CD4-positive, alpha-beta memory T cell (primary cell): ENCODE results near the gene RFESD. TPM values are rescaled to one million over a fixed set of nuclear protein-coding genes. Genes with fewer than 3 reads are reported as not detected.
"Not testable (repeated sequence)": the region's sequence is repeated elsewhere in the genome, so short reads cannot be mapped to it uniquely, and the experiment has no call there.

Experiments used
- CTCF ChIA-PET: fragments of 350-600 bp; sonication (Branson Sonifier 250); formaldehyde crosslinking; loops from one replicate; lab custom pipeline; 2021; ENCODE audit warnings: inconsistent platforms; ENCODE audit not compliant: partially characterized antibody; lab: Charles Lee
- POLR2A ChIA-PET: fragments of 350-600 bp; sonication (Branson Sonifier 250); formaldehyde crosslinking; loops from one replicate; lab custom pipeline; 2021; ENCODE audit not compliant: partially characterized antibody; lab: Charles Lee
- DNase-seq, 5 donors: peaks; one replicate each; pipeline versions ENCODE4 v3.0.0 to v3.0.0-alpha.2; 2020 to 2022; ENCODE audit warnings: mixed read lengths in 1 of 5
- H3K27ac ChIP-seq: one replicate; pipeline ENCODE4 v1.7.0; 2013; ENCODE audit warnings: low read depth, low read length
- H3K27me3 ChIP-seq: 2 replicates; pipeline ENCODE4 v1.7.0; 2013; ENCODE audit warnings: mild to moderate bottlenecking, low read length, moderate library complexity; ENCODE audit not compliant: insufficient read depth
- H3K36me3 ChIP-seq: 2 replicates; pipeline ENCODE4 v1.7.0; 2013; ENCODE audit warnings: mild to moderate bottlenecking, low read length, moderate library complexity; ENCODE audit not compliant: insufficient read depth
- H3K4me1 ChIP-seq: 2 replicates; pipeline ENCODE4 v1.7.0; 2013; ENCODE audit warnings: mild to moderate bottlenecking, low read length, moderate library complexity; ENCODE audit not compliant: insufficient read depth
- H3K4me3 ChIP-seq, 2 donors: one replicate each; pipeline ENCODE4 v1.7.0; 2013; ENCODE audit warnings: low read length in 2 of 2, mild to moderate bottlenecking in 1 of 2
- H3K9me3 ChIP-seq, 2 donors: one replicate each; pipeline ENCODE4 v1.7.0; 2013; ENCODE audit warnings: low read length in 2 of 2, control low read depth in 1 of 2; ENCODE audit not compliant: control insufficient read depth in 1 of 2
- H3K27ac Mint-ChIP-seq, 7 donors: one replicate each; pipeline ENCODE4 v1.8.0; 2020 to 2021; ENCODE audit warnings: mixed read lengths in 7 of 7, mild to moderate bottlenecking in 6 of 7, inconsistent platforms in 3 of 7, moderate library complexity in 3 of 7
- H3K27me3 Mint-ChIP-seq, 2 donors: one replicate each; pipeline ENCODE4 v1.8.0; 2020 to 2021; ENCODE audit warnings: mixed read lengths in 2 of 2
- H3K36me3 Mint-ChIP-seq, 2 donors: one replicate each; pipeline ENCODE4 v1.8.0; 2020 to 2021; ENCODE audit warnings: mixed read lengths in 2 of 2, inconsistent platforms in 1 of 2, mild to moderate bottlenecking in 1 of 2
- H3K4me1 Mint-ChIP-seq, 4 donors: one replicate each; pipeline ENCODE4 v1.8.0; 2020 to 2021; ENCODE audit warnings: mixed read lengths in 4 of 4, mild to moderate bottlenecking in 1 of 4
- H3K4me3 Mint-ChIP-seq, 8 donors: one replicate each; pipeline ENCODE4 v1.8.0; 2020 to 2021; ENCODE audit warnings: mixed read lengths in 8 of 8, mild to moderate bottlenecking in 7 of 8, moderate library complexity in 6 of 8, inconsistent platforms in 3 of 8
- H3K9me3 Mint-ChIP-seq, 8 donors: one replicate each; pipeline ENCODE4 v1.8.0; 2020 to 2021; ENCODE audit warnings: mixed read lengths in 8 of 8, mild to moderate bottlenecking in 5 of 8, inconsistent platforms in 3 of 8, moderate library complexity in 1 of 8
- intact Hi-C: fragments of 100-400 bp; cut with micrococcal nuclease; formaldehyde crosslinking; loops from one replicate; pipeline ENCODE4 v1.15.1; 2023
- polyA plus RNA-seq, 2 donors: library from polyadenylated mRNA; unstranded; fragments of 300-500 nt; fragmentation: Illumina TruSeq; gene quantifications; one replicate each; pipeline ENCODE4 v1.2.3, GENCODE V29; 2021
- total RNA-seq, 2 experiments: library from RNA; stranded (reverse); gene quantifications; one replicate each; pipeline ENCODE4 v1.2.3, GENCODE V29; 2021

Gene RFESD
- total and polyA plus RNA-seq, 4 experiments from 2014 or later: 9.1 to 11.8 (median 9.6) TPM

GRCh38 chr5:95644351-95645042 is 2.1 kb upstream of the RFESD start:
- Mint-ChIP-seq H3K9me3 (no peaks in the 10 kb centered on the region), H3K36me3 (peaks cover 0 to 1% of the 10 kb centered on the region in 2 donors), H3K27me3 (no peaks in the 10 kb centered on the region), H3K4me1 (peaks cover 16 to 37% (median 25%) of the 10 kb centered on the region in 4 donors), H3K4me3 (peak overlapping the region in 6 of 8 donors; percentile 1 to 64 (median 31)), H3K27ac (peak overlapping the region; percentile 27 to 93 (median 78))
- no peaks in the 10 kb centered on the region for H3K9me3 ChIP-seq
- DNase-seq: peak in 4 of 5 donors; percentile 44 to 52 (median 50)
- intact Hi-C loops: loop anchor here (1.0 to 10.0 kb wide), 9 partner anchors 20 to 1520 kb away; partner anchors contain the start of genes CAST and ELL2
- no peak overlapping the region for H3K4me3 ChIP-seq
- no peaks in the 10 kb centered on the region for H3K36me3 ChIP-seq
- H3K27me3 ChIP-seq: no peaks in the 10 kb centered on the region
- H3K27ac ChIP-seq: peak overlapping the region; percentile 1
- ChIA-PET POLR2A (interaction anchor here (0.6 to 6.8 kb wide), 7 partner anchors 13 to 1310 kb away, joined by 3 to 110 read pairs (median 4); partner anchors contain the start of genes ARSK, GPR150 and SKIC3), CTCF (interaction anchor here (1.0 to 8.3 kb wide), 11 partner anchors 9 to 200 kb away, joined by 3 to 131 read pairs (median 7); partner anchors contain the start of gene GLRX)
- peaks cover 31% of the 10 kb centered on the region for H3K4me1 ChIP-seq

GRCh38 chr5:95646226-95646568 is 380 bp upstream of the RFESD start:
- H3K27ac ChIP-seq: peak overlapping the region; percentile 84
- DNase-seq: not testable (repeated sequence)

DNA sequence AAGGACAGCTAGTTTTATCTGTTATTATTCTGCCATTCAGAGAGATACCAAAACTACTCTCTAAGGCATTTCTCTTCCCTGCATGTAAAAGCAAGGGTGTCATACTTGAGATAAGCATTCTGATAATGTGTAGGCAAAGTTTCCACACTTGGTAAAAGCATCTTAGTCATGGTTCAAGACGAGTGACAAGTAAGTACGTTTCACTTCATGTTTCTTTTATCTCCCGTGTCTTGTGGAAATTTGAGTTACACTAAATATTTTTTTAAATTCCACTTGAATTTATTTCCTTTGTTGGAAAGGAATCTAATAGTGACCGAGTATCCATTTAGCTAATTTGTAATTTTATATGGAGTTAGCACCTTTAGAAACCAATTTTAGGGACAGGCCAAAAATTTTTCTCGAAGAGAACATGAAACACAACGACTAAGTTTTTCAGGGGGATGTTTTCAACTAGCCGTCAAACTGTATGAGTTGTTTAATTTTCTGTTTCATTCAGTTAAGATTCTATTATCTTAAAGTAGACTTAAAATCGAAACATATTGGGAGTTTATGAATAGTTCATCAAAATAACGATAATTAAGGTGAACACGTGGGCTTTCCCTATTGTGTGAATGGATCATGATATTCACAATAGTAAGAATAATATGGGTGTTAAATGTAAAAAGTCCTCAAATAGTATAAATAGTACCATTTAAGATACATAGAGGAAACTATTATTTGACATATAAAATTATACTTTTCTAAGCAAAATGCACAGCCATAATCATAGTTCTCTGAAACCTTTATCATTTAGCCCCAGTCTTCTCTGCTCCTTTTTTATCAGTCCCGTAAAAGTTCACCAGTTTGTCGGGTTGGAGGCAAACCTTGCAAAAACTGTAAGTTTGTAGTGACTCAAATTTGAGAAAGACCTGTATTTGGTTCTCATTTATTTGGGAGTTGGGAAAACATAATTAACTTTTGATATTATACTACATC is 1.6 kb downstream of the RFESD start:
- no peaks in the 10 kb centered on the region for H3K27me3 Mint-ChIP-seq

More at GRCh38 chr5:95646226-95646568, 380 bp upstream of the RFESD start:
- Mint-ChIP-seq H3K4me3 (peak overlapping the region; percentile 87 to 93 (median 89)), H3K4me1 (peaks cover 20 to 42% (median 26%) of the 10 kb centered on the region in 4 donors), H3K27ac (peak overlapping the region; percentile 57 to 94 (median 93))
- H3K9me3 ChIP-seq, H3K36me3 ChIP-seq, H3K27me3 ChIP-seq, H3K9me3 Mint-ChIP-seq, H3K27me3 Mint-ChIP-seq, H3K36me3 Mint-ChIP-seq: not testable (repeated sequence)
- peaks cover 31% of the 10 kb centered on the region for H3K4me1 ChIP-seq
- CTCF ChIA-PET: interaction anchor here (0.9 to 8.3 kb wide), 21 partner anchors 9 to 223 kb away, joined by 3 to 131 read pairs (median 5); no protein-coding TSS in a partner anchor
- H3K4me3 ChIP-seq: peak overlapping the region in 1 of 2 donors; percentile 94
- intact Hi-C loops: loop anchor here (1.0 to 10.0 kb wide), 6 partner anchors 14 to 1519 kb away; partner anchors contain the start of genes ARSK, CAST and ELL2
- POLR2A ChIA-PET: interaction anchor here (0.6 to 6.8 kb wide), 15 partner anchors 9 to 223 kb away, joined by 3 to 110 read pairs (median 6); partner anchors contain the start of genes ARSK, GLRX, GPR150 and SKIC3

GRCh38 chr5:95649274-95649673 is 2.7 kb downstream of the RFESD start:
- H3K9me3 ChIP-seq: no peaks in the 10 kb centered on the region
- H3K4me1 Mint-ChIP-seq: peaks cover 15 to 32% (median 21%) of the 10 kb centered on the region in 4 donors
- H3K36me3 Mint-ChIP-seq: peaks cover 12 to 21% of the 10 kb centered on the region in 2 donors
- no peaks in the 10 kb centered on the region for H3K9me3 Mint-ChIP-seq
- POLR2A ChIA-PET: no interaction called here
- intact Hi-C loops: loop anchor here (5.0 to 10.0 kb wide), 4 partner anchors 313 to 1516 kb away; partner anchors contain the start of genes CAST and ELL2
- no peak for DNase-seq
- CTCF ChIA-PET: interaction anchor here (3.6 kb wide), 1 partner anchor 15 kb away, joined by 13 read pairs; no protein-coding TSS in a partner anchor
- peaks cover 25% of the 10 kb centered on the region for H3K4me1 ChIP-seq
- no peak overlapping the region for H3K4me3 Mint-ChIP-seq
- no peaks in the 10 kb centered on the region for H3K27me3 ChIP-seq
- no peak overlapping the region for H3K4me3 ChIP-seq
- H3K27ac Mint-ChIP-seq: peak overlapping the region in 2 of 7 donors; percentile 2 to 54
- no peak overlapping the region for H3K27ac ChIP-seq
- peaks cover 4% of the 10 kb centered on the region for H3K36me3 ChIP-seq
- H3K27me3 Mint-ChIP-seq: no peaks in the 10 kb centered on the region

More for the DNA sequence above, 1.6 kb downstream of the RFESD start:
- Mint-ChIP-seq H3K36me3 (peaks cover 10 to 15% of the 10 kb centered on the region in 2 donors), H3K4me1 (peaks cover 20 to 40% (median 26%) of the 10 kb centered on the region in 4 donors), H3K27ac (peak overlapping the region in 3 of 7 donors; percentile 9 to 57 (median 51)), H3K4me3 (peak overlapping the region; percentile 6 to 93 (median 50)), H3K9me3 (no peaks in the 10 kb centered on the region)
- peaks cover 4% of the 10 kb centered on the region for H3K36me3 ChIP-seq
- H3K9me3 ChIP-seq: no peaks in the 10 kb centered on the region
- peak in 1 of 5 donors; percentile 10 for DNase-seq
- intact Hi-C loops: loop anchor here (1.0 to 10.0 kb wide), 5 partner anchors 26 to 1517 kb away; partner anchors contain the start of genes CAST and ELL2
- CTCF ChIA-PET: interaction anchor here (0.6 to 8.3 kb wide), 8 partner anchors 16 to 196 kb away, joined by 3 to 131 read pairs (median 4); partner anchors contain the start of genes ARSK and SKIC3
- H3K27me3 ChIP-seq: no peaks in the 10 kb centered on the region
- POLR2A ChIA-PET: interaction anchor here (1.4 to 6.8 kb wide), 5 partner anchors 17 to 195 kb away, joined by 4 to 110 read pairs (median 25); partner anchors contain the start of genes ARSK, GPR150 and SKIC3
- H3K4me1 ChIP-seq: peaks cover 31% of the 10 kb centered on the region
- no peak overlapping the region for H3K4me3 ChIP-seq
- no peak overlapping the region for H3K27ac ChIP-seq

- H3K27me3 Mint-ChIP-seq: no peaks in the 10 kb centered on the region
- Histone ChIP-seq H3K9me3 (no peaks in the 10 kb centered on the region), H3K4me3 (no peak overlapping the region), H3K27ac (no peak overlapping the region), H3K4me1 (peaks cover 20% of the 10 kb centered on the region), H3K27me3 (no peaks in the 10 kb centered on the region), H3K36me3 (peaks cover 4% of the 10 kb centered on the region)
- H3K36me3 Mint-ChIP-seq: peaks cover 13 to 24% of the 10 kb centered on the region in 2 donors
- CTCF ChIA-PET: interaction anchor here (1.0 to 3.6 kb wide), 2 partner anchors 14 to 173 kb away, joined by 3 to 13 read pairs; partner anchors contain the start of gene GLRX
- peaks cover 11 to 26% (median 16%) of the 10 kb centered on the region in 4 donors for H3K4me1 Mint-ChIP-seq
- intact Hi-C loops: loop anchor here (5.0 to 10.0 kb wide), 4 partner anchors 312 to 1515 kb away; partner anchors contain the start of genes CAST and ELL2
- peak overlapping the region in 4 of 7 donors; percentile 2 to 81 (median 63) for H3K27ac Mint-ChIP-seq
- POLR2A ChIA-PET: no interaction called here
- DNase-seq: no peak
- H3K4me3 Mint-ChIP-seq: peak overlapping the region in 1 of 8 donors; percentile 50
- H3K9me3 Mint-ChIP-seq: no peaks in the 10 kb centered on the region
Measured at GRCh38 chr5:95649842-95650620, 3.5 kb downstream of the RFESD start.
